Activated CD4-positive, CD25-positive, alpha-beta regulatory T cell treated with anti-CD3 and anti-CD28 coated beads, Interleukin-2, amount 50 U/mL, for 72 hours (primary cell): Measurements from ENCODE around the gene HTT.
A peak's percentile ranks its signal among the peaks of the same experiment; 100 is the strongest.

Experiments
- DNase-seq: peaks from one replicate; pipeline ENCODE4 v3.0.0; 2021

Gene HTT

GRCh38 chr4:3177905-3178304 is 103.4 kb downstream of the HTT start:
- DNase-seq = no peak

- no peak for DNase-seq
Observed at GRCh38 chr4:3178351-3178750, 103.9 kb downstream of the HTT start.

GRCh38 chr4:3179126-3179706 is 104.7 kb downstream of the HTT start:
- no peak for DNase-seq

- DNase-seq = no peak
Observed at GRCh38 chr4:3183008-3183407, 108.5 kb downstream of the HTT start.

- no peak for DNase-seq
Observed at GRCh38 chr4:3184725-3185124, 110.2 kb downstream of the HTT start.

- DNase-seq = no peak
Observed at GRCh38 chr4:3186609-3187008, 112.1 kb downstream of the HTT start.

GRCh38 chr4:3188118-3188517 is 113.6 kb downstream of the HTT start:
- no peak for DNase-seq

GRCh38 chr4:3189459-3189858 is 115.0 kb downstream of the HTT start:
- DNase-seq = no peak

GRCh38 chr4:3190549-3190948 is 116.1 kb downstream of the HTT start:
- no peak for DNase-seq

GRCh38 chr4:3192188-3192587 is 117.7 kb downstream of the HTT start:
- no peak for DNase-seq

GRCh38 chr4:3192827-3193226 is 118.3 kb downstream of the HTT start:
- no peak for DNase-seq

GRCh38 chr4:3193531-3194203 is 119.2 kb downstream of the HTT start:
- DNase-seq = no peak

- DNase-seq = no peak
Observed at GRCh38 chr4:3196670-3197359, 122.3 kb downstream of the HTT start.

- DNase-seq = no peak
Observed at GRCh38 chr4:3197366-3198105, 123.1 kb downstream of the HTT start.

GRCh38 chr4:3198906-3199305 is 124.4 kb downstream of the HTT start:
- DNase-seq = no peak

- DNase-seq = no peak
Observed at GRCh38 chr4:3199653-3200422, 125.4 kb downstream of the HTT start.

GRCh38 chr4:3200423-3201090 is 126.1 kb downstream of the HTT start:
- no peak for DNase-seq

GRCh38 chr4:3201718-3202702 is 127.5 kb downstream of the HTT start:
- peak; percentile 68 for DNase-seq

GRCh38 chr4:3202836-3203820 is 128.6 kb downstream of the HTT start:
- peak; percentile 39 for DNase-seq

- DNase-seq = no peak
Observed at GRCh38 chr4:3203971-3204431, 129.5 kb downstream of the HTT start.
